Measurements from ENCODE around the gene CGRRF1. TPM values are rescaled to one million over a fixed set of nuclear protein-coding genes. Genes with fewer than 3 reads are reported as not detected.

Gene CGRRF1
- total RNA-seq, 1 donor from 2014 or later = 1.2 TPM

DNA sequence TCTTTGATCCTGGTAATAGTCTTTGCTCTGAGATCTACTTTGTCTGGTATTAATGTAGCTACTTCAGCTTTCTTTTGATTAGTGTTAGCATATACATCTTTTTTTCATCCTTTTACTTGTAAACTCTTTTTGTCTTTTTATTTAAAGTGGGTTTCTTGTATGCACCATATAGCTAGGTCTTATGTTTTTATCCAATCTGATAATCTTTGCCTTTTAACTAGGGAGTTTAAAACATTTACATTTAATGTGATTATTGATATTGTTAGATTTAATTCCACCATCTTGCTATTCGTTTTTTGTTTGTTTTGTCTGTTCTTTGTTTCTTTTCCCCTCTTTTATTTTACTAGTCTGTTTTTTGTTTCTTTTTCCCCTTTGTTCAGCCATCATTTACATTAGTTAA is 6.0 kb downstream of the CGRRF1 start:
- Histone ChIP-seq H3K9me3 (peaks cover 0 to 13% of the 10 kb centered on the region in 2 donors), H3K36me3 (peaks cover 0 to 9% of the 10 kb centered on the region in 2 donors), H3K27me3 (no peaks in the 10 kb centered on the region), H3K4me1 (peaks cover 0 to 12% of the 10 kb centered on the region in 2 donors), H3K27ac (no peak overlapping the region), H3K4me3 (no peak overlapping the region)
- TF ChIP-seq, protein P1, sequence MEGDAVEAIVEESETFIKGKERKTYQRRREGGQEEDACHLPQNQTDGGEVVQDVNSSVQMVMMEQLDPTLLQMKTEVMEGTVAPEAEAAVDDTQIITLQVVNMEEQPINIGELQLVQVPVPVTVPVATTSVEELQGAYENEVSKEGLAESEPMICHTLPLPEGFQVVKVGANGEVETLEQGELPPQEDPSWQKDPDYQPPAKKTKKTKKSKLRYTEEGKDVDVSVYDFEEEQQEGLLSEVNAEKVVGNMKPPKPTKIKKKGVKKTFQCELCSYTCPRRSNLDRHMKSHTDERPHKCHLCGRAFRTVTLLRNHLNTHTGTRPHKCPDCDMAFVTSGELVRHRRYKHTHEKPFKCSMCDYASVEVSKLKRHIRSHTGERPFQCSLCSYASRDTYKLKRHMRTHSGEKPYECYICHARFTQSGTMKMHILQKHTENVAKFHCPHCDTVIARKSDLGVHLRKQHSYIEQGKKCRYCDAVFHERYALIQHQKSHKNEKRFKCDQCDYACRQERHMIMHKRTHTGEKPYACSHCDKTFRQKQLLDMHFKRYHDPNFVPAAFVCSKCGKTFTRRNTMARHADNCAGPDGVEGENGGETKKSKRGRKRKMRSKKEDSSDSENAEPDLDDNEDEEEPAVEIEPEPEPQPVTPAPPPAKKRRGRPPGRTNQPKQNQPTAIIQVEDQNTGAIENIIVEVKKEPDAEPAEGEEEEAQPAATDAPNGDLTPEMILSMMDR (IDR thresholded peaks at IDR 0.05) = no peak
- DNase-seq (ENCODE audit: low spot score in 2 of 2) = no peak
- intact Hi-C loops (cut with DNase I) = no loop called here

DNA sequence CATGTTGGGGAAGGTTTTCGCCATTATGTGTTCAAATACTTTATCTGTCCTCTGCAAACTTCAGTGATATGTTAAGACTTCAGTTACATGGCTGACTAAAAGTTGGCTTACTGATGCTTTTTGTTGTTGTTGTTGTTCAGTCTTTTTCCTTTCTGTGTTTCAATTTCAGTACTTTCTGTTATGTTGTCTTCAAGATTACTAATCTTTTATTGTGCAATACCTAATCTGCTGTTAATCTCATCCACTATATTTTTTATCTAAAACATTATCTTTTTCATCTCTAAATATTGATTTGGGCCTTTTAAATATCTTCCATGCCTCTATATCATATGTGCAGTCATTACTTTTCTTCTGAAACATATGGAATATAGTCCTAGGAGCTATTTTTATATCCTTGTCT is 7.0 kb downstream of the CGRRF1 start:
- intact Hi-C loops (cut with DNase I) = no loop called here

DNA sequence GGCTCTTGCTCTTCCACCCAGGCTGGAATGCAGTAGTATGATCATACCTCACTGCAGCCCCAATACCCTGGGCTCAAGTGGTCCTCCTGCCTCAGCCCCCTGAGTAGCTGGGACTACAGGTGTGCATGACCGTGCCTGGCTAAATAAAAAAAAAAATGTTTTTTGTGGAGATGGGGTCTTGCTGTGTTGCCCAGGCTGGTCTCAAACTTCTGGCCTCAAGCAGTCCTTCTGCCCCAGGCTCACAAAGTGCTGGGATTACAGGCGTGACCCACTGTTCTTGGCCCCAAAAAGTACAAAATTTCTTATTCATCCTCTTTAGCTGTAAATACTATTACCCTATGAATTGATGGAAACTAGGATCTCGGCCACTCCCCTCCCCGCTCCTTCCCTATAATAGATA is 14.7 kb downstream of the CGRRF1 start:
- DNase-seq (ENCODE audit: low spot score in 2 of 2) = no peak
- Histone ChIP-seq H3K36me3 (peaks cover 33 to 52% of the 10 kb centered on the region in 2 donors), H3K27ac (no peak overlapping the region), H3K9me3 (no peaks in the 10 kb centered on the region), H3K4me3 (no peak overlapping the region), H3K4me1 (no peaks in the 10 kb centered on the region), H3K27me3 (no peaks in the 10 kb centered on the region)
- TF ChIP-seq, protein P1 (IDR thresholded peaks at IDR 0.05) = no peak
- intact Hi-C loops (cut with DNase I) = no loop called here

More for the DNA sequence above, 7.0 kb downstream of the CGRRF1 start:
- H3K27me3 ChIP-seq = no peaks in the 10 kb centered on the region
- DNase-seq (ENCODE audit: low spot score in 2 of 2) = no peak
- H3K27ac ChIP-seq = no peak overlapping the region
- H3K36me3 ChIP-seq = peaks cover 0 to 9% of the 10 kb centered on the region in 2 donors
- TF ChIP-seq, protein P1 (IDR thresholded peaks at IDR 0.05) = no peak
- H3K9me3 ChIP-seq = peaks cover 0 to 13% of the 10 kb centered on the region in 2 donors
- peaks cover 0 to 9% of the 10 kb centered on the region in 2 donors for H3K4me1 ChIP-seq
- no peak overlapping the region for H3K4me3 ChIP-seq

DNA sequence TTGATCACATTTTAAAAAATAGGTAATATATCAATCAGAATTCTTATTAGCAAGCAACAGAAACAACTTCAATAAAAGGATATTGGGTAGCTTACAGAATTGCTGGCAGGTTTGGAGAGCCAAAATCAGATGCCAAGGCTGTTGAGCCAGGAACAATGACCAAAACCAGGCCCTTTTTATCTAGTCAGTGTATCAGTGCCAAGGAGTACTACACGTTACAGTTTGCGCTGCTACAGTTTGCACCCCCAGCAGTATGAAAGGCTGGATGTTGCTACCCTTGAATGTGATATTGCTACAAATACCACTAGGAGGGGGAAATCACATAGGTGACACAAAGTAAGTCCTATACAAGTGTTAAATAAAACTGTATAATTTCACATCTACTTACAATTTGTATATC is 19.3 kb downstream of the CGRRF1 start:
- H3K4me1 ChIP-seq = no peaks in the 10 kb centered on the region

DNA sequence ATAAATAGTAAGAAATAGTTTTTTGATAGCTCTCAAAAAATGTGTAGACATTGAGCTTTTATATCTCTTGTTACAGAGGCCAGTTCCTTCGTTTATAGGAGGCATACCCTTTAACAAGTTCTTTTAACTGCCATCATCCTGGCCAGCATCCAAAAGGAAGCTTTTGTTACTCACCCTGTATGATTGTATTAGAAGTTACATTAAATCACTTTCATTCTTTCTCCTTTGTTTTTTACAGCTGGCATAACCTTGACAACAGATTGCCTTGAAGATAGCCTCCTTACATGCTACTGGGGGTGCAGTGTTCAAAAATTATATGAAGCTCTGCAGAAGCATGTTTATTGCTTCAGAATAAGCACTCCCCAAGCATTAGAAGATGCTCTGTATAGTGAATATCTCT is 20.1 kb downstream of the CGRRF1 start:
- no peaks in the 10 kb centered on the region for H3K9me3 ChIP-seq
- intact Hi-C loops (cut with DNase I) = no loop called here
- H3K36me3 ChIP-seq = peaks cover 13 to 51% of the 10 kb centered on the region in 2 donors
- H3K27me3 ChIP-seq = no peaks in the 10 kb centered on the region
- H3K4me1 ChIP-seq = no peaks in the 10 kb centered on the region
- TF ChIP-seq, protein P1 (IDR thresholded peaks at IDR 0.05) = no peak
- no peak overlapping the region for H3K27ac ChIP-seq
- no peak overlapping the region for H3K4me3 ChIP-seq
- DNase-seq (ENCODE audit: low spot score in 2 of 2) = no peak

More for the DNA sequence above, 19.3 kb downstream of the CGRRF1 start:
- intact Hi-C loops (cut with DNase I) = no loop called here
- DNase-seq (ENCODE audit: low spot score in 2 of 2) = no peak
- Histone ChIP-seq H3K36me3 (peaks cover 22 to 50% of the 10 kb centered on the region in 2 donors), H3K27me3 (no peaks in the 10 kb centered on the region), H3K9me3 (no peaks in the 10 kb centered on the region), H3K4me3 (no peak overlapping the region), H3K27ac (no peak overlapping the region)
- TF ChIP-seq, protein P1 (IDR thresholded peaks at IDR 0.05) = no peak
